Umbilical cord (tissue), 2 donors: ENCODE results near the gene CR2. TPM values are rescaled to one million over a fixed set of nuclear protein-coding genes. Genes with fewer than 3 reads are reported as not detected.
A peak's percentile ranks its signal among the peaks of the same experiment; 100 is the strongest.
"Not testable (repeated sequence)": the region's sequence is repeated elsewhere in the genome, so short reads cannot be mapped to it uniquely, and the experiment has no call there.

ENCODE experiments used
- DNase-seq: peaks from one replicate; pipeline ENCODE4 v3.0.0-alpha.2; 2015; ENCODE audit warnings: low spot score
- total RNA-seq: library from RNA; depleted of rRNA; stranded (reverse); fragments of >200 nt; gene quantifications from one replicate; pipeline ENCODE4 v1.2.3, GENCODE V29; 2014; ENCODE audit warnings: low replicate concordance; ENCODE audit not compliant: insufficient read depth

The CR2 gene
- total RNA-seq: 2.2 TPM

DNA sequence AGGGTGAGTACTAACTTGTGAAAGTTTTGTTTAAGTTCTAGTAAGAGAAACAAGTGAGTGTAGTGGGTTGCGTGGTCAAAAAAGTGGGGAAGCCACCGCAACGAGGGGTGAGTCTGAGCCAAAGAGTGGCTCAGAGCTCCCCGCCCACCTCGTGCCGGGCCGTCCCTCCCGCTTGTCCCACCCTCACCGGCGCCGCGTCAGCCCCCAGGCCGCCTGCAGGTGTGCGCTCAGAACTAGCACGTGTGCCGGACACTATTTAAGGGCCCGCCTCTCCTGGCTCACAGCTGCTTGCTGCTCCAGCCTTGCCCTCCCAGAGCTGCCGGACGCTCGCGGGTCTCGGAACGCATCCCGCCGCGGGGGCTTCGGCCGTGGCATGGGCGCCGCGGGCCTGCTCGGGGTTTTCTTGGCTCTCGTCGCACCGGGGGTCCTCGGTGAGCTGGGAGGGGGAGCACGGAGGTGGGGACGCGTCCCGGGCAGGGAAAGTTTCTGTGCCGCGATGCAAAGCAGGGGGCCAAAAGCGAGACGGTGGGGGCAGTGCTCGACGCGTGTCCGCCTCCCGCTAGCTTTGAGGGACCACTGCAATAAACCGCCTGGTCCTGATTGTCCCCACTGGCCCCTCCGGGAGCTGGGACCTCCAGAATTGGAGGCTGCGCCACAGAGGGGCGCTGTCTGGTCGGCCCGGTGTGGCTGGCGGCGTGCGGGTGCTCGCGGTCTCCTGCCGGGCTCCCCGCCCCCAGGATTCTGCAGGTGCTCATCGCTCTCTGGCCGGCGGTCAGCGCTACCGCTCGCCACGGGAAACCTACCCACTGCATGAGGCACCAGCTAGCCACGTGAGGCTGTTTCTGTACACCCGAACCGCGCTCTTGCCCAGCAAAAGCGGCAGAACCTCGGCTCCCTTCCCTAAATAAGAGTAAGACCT is at the start of gene CR2:
TSS of gene CR2 (plus strand) at position 283 of the 919 bp plus-strand sequence. CDS start at position 374, 91 bp downstream.
- DNase-seq: peak; percentile 2

DNA sequence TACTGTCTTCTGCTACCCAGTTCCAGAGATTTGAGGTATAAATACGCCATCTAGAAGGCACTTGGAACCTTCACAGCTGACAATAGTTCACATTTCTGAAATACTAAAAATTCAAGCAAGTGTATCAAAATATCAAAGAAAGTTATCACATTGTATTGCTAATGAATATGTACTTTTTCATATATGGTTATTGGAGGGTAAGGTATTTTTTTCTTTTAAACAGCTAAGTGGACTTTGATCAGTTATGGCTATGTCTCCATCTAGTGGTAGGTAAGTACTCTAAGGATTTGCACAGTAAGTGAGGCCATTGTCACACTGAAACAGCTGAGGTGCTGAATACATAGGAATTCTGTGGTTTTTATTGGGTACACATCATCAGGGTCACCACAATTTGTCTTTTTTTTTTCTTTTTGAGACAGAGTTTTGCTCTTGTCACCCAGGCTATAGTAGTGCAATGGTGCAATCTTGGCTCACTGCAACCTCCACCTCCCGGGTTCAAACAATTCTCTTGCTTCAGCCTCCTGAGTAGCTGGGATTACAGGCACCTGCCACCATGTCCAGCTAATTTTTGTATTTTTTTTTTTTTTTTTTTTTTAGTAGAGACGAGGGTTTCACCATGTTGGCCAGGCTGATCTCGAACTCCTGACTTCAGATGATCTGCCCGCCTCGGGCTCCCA is 49.1 kb upstream of the CR2 start:
- peak; percentile 66 for DNase-seq

DNA sequence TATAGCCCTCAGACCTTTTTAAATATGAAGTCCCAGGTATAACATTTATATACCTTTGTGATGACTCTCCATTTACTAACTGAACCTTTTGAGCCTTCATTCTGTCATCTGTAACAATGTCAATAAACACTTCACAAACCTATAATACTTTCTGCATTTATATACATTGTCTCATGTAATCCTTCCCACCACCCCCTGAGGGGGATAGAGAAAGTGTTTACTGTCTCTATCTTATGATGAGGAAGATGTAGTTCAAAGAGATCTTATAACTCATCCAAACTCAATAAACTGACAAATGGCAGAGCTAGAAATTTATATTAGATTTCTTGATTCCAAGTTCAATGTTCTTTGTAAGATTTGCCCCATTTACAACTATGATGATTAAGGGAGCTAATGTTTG is 48.3 kb upstream of the CR2 start:
- no peak for DNase-seq

DNA sequence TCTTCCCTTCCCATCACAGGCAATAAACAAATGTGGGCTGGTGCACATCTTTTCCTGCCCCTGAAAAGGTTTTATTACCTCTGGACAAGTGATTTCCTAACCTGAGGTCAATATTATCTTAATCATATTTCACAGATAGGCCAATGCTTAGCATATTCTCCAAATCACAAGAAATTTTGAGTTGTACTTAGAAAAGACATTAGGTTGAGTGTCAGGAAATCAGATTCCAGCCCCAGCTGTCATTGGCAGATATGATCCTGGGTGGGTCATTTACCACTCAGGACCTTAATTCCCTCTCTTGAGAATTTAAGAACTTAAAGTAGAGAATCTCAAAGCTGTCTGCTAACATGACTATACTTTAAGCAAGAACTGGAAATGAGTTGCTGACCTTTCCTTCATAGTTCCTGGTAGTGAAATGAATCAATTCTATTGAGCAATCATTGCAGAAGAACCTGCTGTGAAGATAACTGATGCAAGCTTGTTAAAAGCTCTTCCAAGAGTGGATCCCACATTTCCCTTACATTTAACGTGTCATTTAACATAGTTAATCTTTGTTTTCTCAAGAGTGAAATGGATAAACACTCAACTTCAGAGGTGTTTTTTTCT is 46.4 kb upstream of the CR2 start:
- DNase-seq: no peak

DNA sequence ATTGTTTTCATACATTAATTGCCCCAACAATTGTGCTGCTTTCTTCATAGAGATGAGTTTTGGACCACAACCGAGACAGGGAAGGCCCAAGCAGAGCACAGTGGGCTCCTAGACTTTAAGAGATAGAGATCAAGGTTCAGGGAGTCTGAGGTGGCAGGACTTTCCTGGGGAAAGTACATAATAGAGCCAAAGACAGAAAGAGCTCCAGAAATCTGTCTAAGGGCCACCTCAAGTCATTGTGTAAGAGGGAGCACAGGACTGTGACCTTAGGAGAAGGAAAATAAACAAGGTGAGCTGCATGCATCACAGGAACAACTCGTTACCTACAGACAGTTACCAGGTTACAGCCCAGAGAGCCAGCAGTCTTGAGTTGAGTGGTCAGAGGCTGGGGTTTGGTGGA is 41.3 kb upstream of the CR2 start:
- no peak for DNase-seq

DNA sequence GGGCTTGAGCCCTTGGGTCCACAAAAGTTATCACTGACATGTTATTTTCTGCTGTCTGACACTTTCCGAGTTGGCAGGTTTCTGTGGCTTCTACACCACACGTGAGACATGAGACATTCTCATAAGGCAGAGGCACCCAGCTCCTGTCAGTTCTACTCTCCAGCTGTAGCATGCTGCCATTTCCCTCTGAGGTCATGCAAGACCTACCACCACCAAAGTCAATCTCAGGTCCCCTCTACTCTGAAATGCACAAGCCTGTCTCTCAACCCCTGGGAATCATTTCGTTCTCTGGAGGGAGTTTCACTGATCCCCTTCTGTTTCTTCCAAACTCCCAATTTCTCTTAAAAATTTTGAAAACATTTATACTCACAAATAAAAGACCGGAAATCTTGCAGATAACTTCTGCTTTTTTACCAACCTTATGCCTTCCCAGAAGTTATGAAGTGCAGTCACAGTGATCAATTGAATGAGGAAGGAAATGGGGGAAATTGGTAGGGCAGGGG is 39.5 kb upstream of the CR2 start:
- DNase-seq: no peak

DNA sequence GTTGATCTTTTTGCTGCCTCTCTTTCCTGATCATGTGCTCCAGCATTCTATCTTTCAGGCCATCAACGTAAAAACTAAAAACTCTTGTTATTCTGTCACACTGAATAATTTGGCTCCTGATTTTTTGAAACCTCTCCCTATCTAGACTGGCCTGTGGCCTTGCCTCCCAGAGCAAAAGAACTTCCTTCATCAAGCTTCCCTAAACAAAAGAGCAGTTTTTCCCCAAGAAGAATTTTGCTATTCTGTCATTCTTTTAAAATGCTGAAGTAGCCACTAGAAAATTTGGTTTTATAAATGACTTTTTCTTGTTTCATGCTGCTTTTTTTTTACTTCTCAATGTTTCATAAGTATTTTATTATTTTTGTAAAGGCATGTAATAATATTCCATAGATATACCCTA is 37.1 kb upstream of the CR2 start:
- no peak for DNase-seq

DNA sequence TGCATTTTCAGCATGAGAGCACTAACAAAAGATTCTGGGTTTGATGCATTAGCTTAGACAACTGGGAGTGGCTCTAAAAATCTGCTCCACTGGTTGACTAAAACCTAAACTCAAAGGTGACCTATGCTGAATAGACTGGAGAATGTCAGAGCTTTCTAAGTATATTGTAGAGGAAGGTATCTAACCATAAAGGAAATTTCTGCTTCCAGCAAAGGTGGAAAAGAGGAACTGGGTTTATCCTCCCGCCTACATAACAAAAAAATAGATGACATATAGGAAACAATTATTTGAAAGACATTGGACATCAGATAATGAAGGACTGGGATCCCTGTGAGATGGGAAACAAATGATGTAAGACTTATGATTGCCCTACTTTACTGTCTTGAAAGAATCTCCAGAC is 35.8 kb upstream of the CR2 start:
- no peak for DNase-seq

DNA sequence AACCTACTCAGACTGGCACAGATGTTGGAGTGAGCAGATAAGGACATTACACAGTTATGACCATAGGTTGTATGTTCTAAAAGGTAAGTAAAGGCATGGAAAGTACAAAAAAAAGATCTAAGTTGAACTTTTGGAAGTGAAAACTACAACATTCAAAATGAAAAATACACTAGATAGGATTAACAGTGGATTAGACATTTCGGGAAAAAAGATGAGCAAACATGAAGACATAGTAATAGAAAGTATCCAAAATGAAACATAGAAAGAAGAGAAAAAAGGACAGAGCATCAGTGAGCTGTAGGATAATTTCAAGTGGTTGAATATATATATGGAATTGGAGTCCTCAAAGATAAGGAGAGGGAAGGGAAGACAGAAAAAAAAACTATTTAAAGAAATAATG is 34.0 kb upstream of the CR2 start:
- no peak for DNase-seq

DNA sequence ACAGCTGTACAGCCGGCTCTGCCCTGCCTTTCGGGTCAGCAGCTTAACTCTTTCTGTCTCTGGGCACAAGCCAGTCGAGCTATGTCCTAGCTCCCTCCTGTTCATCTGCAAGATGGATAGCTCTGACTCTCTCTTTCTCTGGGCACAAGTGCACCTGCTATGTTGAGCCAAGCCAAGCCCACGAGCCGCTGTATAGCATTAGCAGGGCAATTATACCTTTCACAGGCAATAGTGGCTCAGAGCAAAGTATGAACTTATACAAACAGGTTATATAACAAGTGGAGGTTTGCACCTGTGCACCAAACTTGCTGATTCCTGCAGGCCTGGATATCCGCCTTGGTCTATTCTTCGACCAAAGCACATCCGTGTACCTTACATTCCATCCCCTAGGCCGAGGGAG is 33.0 kb upstream of the CR2 start:
- DNase-seq: no peak

DNA sequence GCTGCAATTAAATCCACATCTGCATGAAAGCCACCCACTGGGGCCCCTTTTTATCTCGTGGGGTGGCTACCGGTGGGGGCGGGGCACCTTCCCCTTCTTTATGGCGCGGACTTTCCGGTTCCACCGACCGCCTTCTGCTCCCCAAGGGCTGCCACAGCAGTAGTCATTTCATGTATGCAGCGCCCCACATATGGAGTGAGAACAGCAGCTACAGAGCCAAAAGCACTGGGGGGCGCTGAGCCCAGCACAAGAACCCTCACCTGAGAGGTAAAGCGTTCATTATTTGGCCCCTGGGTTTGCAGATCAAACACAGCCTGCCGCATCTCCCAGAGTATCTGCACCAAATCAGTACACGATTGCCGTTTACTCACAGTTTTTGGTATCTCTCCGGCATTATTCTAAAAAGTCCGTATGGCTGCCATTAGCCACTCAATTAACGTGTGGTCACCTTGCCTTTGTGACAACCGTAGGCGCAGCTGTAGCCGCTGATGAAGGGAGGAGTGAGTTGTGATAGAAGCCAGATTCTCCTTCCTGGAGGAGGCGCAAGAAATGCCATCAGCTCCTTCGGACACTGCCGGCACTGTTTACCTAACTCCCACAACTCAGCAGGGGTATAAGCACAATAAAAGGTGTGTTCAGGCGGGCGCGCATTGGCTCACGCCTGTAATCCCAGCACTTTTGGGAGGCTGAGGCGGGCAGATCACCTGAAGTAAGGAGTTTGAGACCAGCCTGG is 30.4 kb upstream of the CR2 start:
- DNase-seq: no peak

DNA sequence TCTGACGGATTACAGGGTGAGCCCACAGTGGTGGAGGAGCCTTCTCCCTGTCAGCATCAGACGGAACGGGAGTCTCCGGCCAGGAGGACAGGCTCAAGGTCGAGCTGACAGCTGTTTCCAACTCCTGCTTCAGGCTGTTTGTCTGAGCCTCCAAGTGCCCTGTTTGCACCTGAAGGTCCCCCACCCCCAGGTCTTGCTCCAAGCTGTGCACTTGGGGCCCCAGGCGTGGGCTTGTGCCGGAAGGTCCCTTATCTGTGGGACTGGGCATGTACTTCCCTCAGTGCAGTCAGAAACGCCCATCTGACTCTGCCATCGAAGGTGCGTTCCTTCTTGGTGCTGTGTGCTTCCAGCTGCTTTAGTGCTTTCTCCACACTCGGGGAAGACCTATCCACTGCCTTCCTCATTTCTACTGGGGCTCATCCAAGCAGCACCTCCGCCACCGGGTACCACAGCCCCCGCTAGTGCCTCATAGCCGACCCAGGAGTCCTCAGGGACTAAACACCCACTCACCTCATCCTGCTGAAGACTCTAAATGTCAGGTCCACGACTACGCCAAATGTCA is 29.5 kb upstream of the CR2 start:
- DNase-seq: no peak

DNA sequence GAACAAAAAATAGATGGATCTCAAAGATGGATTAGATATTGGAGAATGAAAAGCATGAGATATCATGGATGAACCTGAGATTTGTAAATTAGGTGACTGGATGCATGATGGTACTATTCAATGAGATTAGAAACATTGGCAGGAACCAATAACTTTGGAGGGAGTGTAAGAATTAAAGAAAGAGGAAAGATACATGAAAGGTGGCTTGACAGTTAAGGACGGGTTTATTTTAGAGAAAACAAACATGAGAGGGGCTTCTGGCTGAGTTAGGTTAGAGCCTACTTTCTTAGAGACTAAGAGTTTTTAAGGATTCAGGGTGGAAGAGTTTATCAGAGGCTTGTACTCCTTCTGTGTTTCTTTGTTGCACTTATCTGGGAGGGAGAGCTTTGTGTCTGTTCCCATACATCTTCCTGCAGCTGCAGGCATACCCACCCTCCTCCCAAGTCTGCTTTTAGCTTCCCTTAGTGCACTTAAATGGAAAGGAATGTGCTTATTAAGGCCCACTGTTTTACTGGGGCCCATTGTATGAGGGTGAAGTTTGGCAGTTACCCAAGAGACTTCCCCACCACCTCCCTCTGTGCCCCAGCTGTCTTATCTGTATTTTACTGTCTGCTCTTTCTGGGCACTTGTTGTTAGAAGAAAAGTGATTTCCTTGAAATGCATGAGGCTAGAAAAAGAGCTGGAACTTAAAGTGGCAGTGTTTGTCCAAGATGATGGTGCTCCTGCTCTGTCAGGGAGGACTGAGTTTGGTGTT is 26.1 kb upstream of the CR2 start:
- no peak for DNase-seq

DNA sequence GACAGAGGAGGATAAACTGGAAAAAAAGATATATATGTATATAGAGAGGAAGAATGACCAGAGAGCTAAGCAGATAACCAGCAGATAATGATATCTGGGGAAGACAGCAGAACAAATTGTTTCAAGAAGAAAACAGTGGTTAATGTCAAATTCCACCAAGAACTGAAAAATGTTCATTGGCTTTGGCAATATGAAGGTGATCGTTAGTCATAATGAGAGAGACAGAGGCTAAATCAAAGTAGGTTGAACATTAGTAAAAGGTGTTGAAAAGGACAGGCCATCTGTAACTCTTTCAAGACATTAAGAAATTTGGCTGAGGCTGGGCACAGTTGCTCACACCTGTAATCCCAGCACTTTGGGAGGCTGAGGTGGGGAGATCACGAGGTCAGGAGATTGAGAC is 25.3 kb upstream of the CR2 start:
- DNase-seq: no peak

DNA sequence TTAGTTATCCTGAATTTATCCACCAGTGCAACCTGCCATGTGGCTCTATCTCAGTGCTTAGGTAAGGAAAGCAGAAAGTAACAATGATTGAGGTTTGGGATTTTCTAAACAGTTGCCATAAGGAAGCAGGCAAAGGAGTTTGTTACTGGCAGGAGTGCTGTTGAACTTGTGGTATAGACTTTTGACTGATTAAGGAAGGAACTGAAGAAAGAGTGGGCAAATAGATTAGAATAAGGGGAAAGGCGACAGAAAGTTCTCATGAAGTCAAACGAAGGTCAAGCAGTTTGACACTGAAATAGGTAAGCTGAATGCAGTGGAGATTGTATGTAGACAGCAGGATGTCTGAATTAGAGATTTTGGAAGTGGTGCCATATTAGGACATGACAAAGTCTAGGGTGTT is 24.2 kb upstream of the CR2 start:
- no peak for DNase-seq

DNA sequence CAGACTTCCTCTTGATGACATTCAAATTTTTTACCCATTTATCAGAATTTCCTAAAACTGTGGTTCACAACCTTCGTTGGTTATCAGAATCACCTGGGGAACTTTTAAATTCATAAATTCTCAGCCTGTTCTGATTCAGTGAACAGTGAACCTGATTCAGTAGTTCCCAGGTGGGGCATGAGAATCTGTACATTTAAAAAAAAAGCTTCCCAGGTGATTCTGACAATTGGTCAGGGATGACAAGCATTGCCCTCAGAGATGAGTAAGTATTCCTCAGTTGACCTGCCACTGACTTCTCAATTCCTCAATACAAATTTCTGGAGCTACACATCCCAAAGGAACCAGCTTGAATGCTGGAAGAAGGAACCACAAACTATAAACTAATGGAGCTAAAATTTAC is 23.5 kb upstream of the CR2 start:
- no peak for DNase-seq

DNA sequence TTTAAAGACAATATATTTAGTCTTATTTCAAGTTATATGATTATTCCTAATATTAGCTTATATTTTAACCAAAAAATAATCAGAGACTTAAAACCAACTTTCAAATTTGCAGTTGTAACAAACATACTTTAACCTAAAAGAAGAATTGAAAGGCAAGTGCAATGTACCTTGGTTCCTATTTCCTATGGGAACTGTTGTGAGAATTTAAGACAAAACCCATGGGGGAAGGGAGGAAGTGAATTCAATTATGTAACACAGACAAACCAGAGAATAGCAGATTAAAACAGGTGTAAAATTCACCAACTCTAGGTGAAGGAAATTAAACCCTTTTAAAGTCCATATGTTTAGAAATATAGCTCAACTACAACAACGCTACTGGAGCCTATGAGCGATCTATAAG is 22.6 kb upstream of the CR2 start:
- DNase-seq: no peak

DNA sequence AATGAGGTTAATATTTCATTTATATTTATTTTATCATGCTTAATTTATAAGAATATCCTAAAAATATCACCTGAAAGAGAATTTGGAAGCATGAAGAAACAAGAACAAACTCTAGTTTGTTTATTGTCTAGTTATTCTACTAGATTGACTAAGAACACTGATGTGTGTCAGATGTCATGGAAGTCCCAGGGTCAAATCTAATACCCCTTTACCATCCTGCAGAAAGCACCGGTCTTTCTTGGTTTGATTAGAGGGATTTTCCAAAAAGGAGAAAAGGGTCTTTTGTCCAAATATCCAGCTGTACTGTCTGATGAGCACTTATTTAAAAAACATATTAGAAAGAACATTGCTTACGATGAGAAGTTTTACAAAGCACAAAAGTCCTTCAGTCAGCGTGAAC is 20.7 kb upstream of the CR2 start:
- no peak for DNase-seq

DNA sequence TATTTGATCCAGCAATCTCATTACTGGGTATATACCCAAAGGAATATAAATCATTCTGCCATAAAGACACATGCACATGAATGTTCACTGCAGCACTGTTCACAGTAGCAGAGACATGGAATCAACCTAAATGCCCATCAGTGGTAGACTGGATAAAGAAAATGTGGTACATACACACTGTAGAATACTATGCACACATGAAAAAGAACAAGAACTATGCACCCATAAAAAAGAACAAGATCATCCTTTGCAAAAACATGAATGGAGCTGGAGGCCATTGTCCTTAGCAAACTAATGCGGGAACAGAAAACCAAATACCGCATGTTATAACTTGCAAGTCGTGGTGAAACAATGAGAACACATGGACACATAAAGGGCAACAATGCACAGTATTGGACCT is 17.4 kb upstream of the CR2 start:
- not testable (repeated sequence) for DNase-seq

DNA sequence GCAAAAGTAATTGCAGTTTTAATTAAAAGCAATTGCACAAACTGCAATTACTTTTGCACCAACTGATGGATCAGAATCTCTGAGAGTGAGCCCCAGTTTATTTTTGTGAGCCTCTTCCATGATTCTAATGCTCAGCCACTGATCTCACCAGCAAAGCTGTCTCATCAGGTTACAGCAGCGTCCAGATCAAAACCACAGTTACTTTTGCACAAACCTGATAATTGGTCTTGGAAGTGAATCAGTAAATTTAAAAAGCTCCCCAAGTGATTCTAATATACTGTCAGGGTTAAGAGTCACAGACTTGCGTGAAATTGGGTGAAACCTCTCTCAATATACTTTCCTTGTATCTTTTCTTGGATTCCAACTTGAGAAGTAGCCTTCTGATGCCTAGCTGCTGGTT is 13.5 kb upstream of the CR2 start:
- no peak for DNase-seq
